Endothelial cell of umbilical vein (primary cell): ENCODE measurements around the gene GPR150. TPM values are rescaled to one million over a fixed set of nuclear protein-coding genes. Genes with fewer than 3 reads are reported as not detected.

Experiments
- BruUV-seq: library from RNA; stranded (reverse); fragments of 400-500 nt; replicated peaks from 2 replicates; lab custom pipeline; 2021; lab: Mats Ljungman, UMichigan
- CTCF ChIA-PET: fragments of 300-600, 350-600 bp; sonication (Branson Sonifier 250); formaldehyde crosslinking; loops from one replicate; lab custom pipeline; 2021; ENCODE audit warnings: antibody characterized with exemption, inconsistent platforms; lab: Charles Lee
- POLR2A ChIA-PET: fragments of 300-600, 350-600 bp; sonication (Branson Sonifier 250); formaldehyde crosslinking; loops from one replicate; lab custom pipeline; 2021; ENCODE audit warnings: antibody characterized with exemption, inconsistent platforms; lab: Charles Lee
- DNase-seq: peaks from one replicate; pipeline ENCODE4 v3.0.0-alpha.2; 2011; ENCODE audit warnings: low read depth, low spot score
- FAIRE-seq: peaks from 2 replicates; lab custom pipeline; 2011; peaks lifted over from hg19 to GRCh38; lab: Jason Lieb, UNC
- H2AFZ ChIP-seq: 2 replicates; pipeline ENCODE4 v1.6.0; 2012; ENCODE audit warnings: low read depth, low read length, control low read depth, inconsistent platforms
- H3K27ac ChIP-seq: 2 replicates; pipeline ENCODE4 v1.5.1; 2011; ENCODE audit warnings: low read depth, mild to moderate bottlenecking, control low read depth, low read length, moderate library complexity; ENCODE audit not compliant: insufficient read depth
- H3K27me3 ChIP-seq, 2 experiments: 2 replicates each; pipeline versions ENCODE4 v1.6.0 to v1.6.1; 2011; ENCODE audit warnings: low read length in 2 of 2, mixed read lengths in 1 of 2; ENCODE audit not compliant: control insufficient read depth in 2 of 2, insufficient read depth in 2 of 2
- H3K36me3 ChIP-seq, 2 experiments: 2 replicates in 1 of 2; 3 replicates in 1 of 2; pipeline ENCODE4 v1.5.1; 2011; ENCODE audit warnings: low read length in 2 of 2, mild to moderate bottlenecking in 1 of 2, moderate library complexity in 1 of 2; ENCODE audit not compliant: control insufficient read depth in 2 of 2, insufficient read depth in 2 of 2; ENCODE audit errors: extremely low read depth in 1 of 2
- H3K4me1 ChIP-seq: 3 replicates; pipeline ENCODE4 v1.5.1; 2011; ENCODE audit warnings: mild to moderate bottlenecking, low read length; ENCODE audit not compliant: control insufficient read depth, insufficient read depth; ENCODE audit errors: extremely low read depth
- H3K4me2 ChIP-seq: 2 replicates; pipeline ENCODE4 v1.6.1; 2011; ENCODE audit warnings: low read length, control low read depth, mixed read lengths; ENCODE audit not compliant: insufficient read depth
- H3K4me3 ChIP-seq, 3 experiments: fragments of 200-600 bp in 1 of 3; sonication (generic), shearing (Covaris generic) in 1 of 3; replicated peaks in 1 of 3; 2 replicates each; pipeline ENCODE4 v1.5.1; 2011 to 2016; ENCODE audit warnings: control low read depth in 3 of 3, low read length in 3 of 3, mild to moderate bottlenecking in 2 of 3, inconsistent platforms in 1 of 3, low read depth in 1 of 3, moderate library complexity in 1 of 3; ENCODE audit not compliant: insufficient read depth in 1 of 3
- H3K79me2 ChIP-seq: 2 replicates; pipeline ENCODE4 v1.6.0; 2012; ENCODE audit warnings: low read length, inconsistent platforms; ENCODE audit not compliant: control insufficient read depth, insufficient read depth
- H3K9ac ChIP-seq: replicated peaks from 2 replicates; pipeline ENCODE3; 2011; ENCODE audit warnings: low read length, control low read depth; ENCODE audit not compliant: insufficient read depth; ENCODE audit errors: extremely low read depth
- H3K9me1 ChIP-seq: replicated peaks from 3 replicates; pipeline ENCODE4 v1.6.0; 2011; ENCODE audit warnings: mild to moderate bottlenecking, low read length; ENCODE audit not compliant: control insufficient read depth, insufficient read depth; ENCODE audit errors: extremely low read depth
- H3K9me3 ChIP-seq: replicated peaks from 2 replicates; pipeline ENCODE4 v1.5.1; 2012; ENCODE audit warnings: low read length, inconsistent platforms; ENCODE audit not compliant: control insufficient read depth, insufficient read depth
- H4K20me1 ChIP-seq: replicated peaks from 2 replicates; pipeline ENCODE3; 2011; ENCODE audit warnings: mild to moderate bottlenecking, low read length; ENCODE audit not compliant: control insufficient read depth, insufficient read depth; ENCODE audit errors: extremely low read depth
- EZH2 ChIP-seq: IDR thresholded peaks from 2 replicates; pipeline ENCODE4 v1.6.1; 2012; ENCODE audit warnings: borderline replicate concordance, low read depth, mild to moderate bottlenecking, moderate library complexity, low read length, inconsistent platforms; ENCODE audit not compliant: severe bottlenecking
- FOS ChIP-seq: IDR thresholded peaks from 2 replicates; pipeline ENCODE4 v1.6.1; 2011; ENCODE audit warnings: mild to moderate bottlenecking, low read length, moderate library complexity, borderline replicate concordance; ENCODE audit not compliant: insufficient read depth
- GATA2 ChIP-seq: IDR thresholded peaks from 2 replicates; pipeline ENCODE4 v1.7.0; 2011; ENCODE audit warnings: low read depth, mild to moderate bottlenecking, moderate library complexity, mixed read lengths, low read length; ENCODE audit not compliant: insufficient read length, insufficient read depth
- JUN ChIP-seq: IDR thresholded peaks from 2 replicates; pipeline ENCODE4 v1.6.1; 2011; ENCODE audit warnings: borderline replicate concordance, low read depth; ENCODE audit not compliant: insufficient read length, insufficient read depth
- MYC ChIP-seq: IDR thresholded peaks from one replicate; pipeline ENCODE4 v1.6.1; 2011; ENCODE audit warnings: mild to moderate bottlenecking, low read depth, low read length
- POLR2A ChIP-seq: IDR thresholded peaks from 2 replicates; pipeline ENCODE4 v1.6.1; 2012; ENCODE audit warnings: low read depth, mild to moderate bottlenecking, control low read depth, low read length
- POLR2AphosphoS5 ChIP-seq: IDR thresholded peaks from 2 replicates; pipeline ENCODE4 v1.6.1; 2012; ENCODE audit warnings: low read depth, mild to moderate bottlenecking, control low read depth, low read length, moderate library complexity; ENCODE audit not compliant: insufficient read depth
- dilution Hi-C: fragments of 300-500 bp; cut with MboI; formaldehyde crosslinking; loops from one replicate; pipeline ENCODE4 v1.15.0; 2019; ENCODE audit warnings: low sequenced_read_pairs; ENCODE audit not compliant: extremely low pct_ligation_motif_present
- intact Hi-C: fragments of 100-400 bp; cut with micrococcal nuclease; formaldehyde crosslinking; loops from one replicate; pipeline ENCODE4 v1.10.0; 2022
- polyA plus RNA-seq, 4 experiments: library from polyadenylated mRNA; depleted of rRNA in 3 of 4; stranded (reverse) in 3 of 4; unstranded in 1 of 4; fragments of >200 nt; gene quantifications; 2 replicates each; pipeline versions ENCODE4 v1.2.1 to v1.2.3, GENCODE V29; 2011 to 2012; ENCODE audit warnings: missing spikeins in 1 of 4
- total RNA-seq: library from RNA; stranded (reverse); gene quantifications from 2 replicates; pipeline ENCODE4 v1.2.3, GENCODE V29; 2021
- TF ChIP-seq, protein P1 (sequence below): IDR thresholded peaks from 2 replicates; pipeline ENCODE4 v1.6.1; 2011; ENCODE audit not compliant: insufficient read depth, insufficient read length
- TF ChIP-seq, protein P2 (sequence below), 2 donors: IDR thresholded peaks; 1 replicate in 1 of 2; 2 replicates in 1 of 2; pipeline ENCODE4 v1.5.1; 2011; ENCODE audit warnings: low read length in 2 of 2, mild to moderate bottlenecking in 2 of 2, moderate library complexity in 2 of 2, control low read depth in 1 of 2, inconsistent platforms in 1 of 2, low read depth in 1 of 2; ENCODE audit not compliant: insufficient read depth in 1 of 2; ENCODE audit errors: extremely low read depth in 1 of 2

The GPR150 gene
- total and polyA plus RNA-seq, 2 donors (not counting 3 experiments of a cell fraction or from before 2014, with no cell fraction given) = 0.28 to 0.31 TPM

DNA sequence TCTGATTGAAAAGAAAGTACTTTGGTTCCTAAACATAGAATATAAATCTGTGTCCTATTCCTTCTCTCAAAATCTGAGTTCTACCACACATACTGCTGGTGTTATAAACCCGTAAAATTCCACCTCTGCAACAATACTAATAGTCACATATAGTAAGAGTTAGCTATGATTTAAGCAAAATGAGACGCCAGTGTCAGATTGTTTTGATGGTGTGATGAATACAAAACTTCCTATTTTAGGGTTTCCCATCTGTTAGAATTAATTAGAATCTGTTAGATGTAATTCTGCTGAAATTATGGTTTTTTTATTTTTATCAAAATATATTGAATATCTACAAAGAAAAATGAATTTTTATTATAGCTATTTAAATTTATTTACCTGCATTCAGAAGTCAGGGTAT is 38.3 kb upstream of the GPR150 start:
- intact Hi-C loops (no loop called here), dilution Hi-C loops (no loop called here)
- Histone ChIP-seq H3K27ac (no peak overlapping the region), H2AFZ (no peak overlapping the region), H3K4me3 (no peak overlapping the region), H3K9me1 (no peaks in the 10 kb centered on the region), H3K9ac (no peak overlapping the region), H4K20me1 (no peaks in the 10 kb centered on the region), H3K4me2 (no peak overlapping the region), H3K36me3 (no peaks in the 10 kb centered on the region), H3K9me3 (no peaks in the 10 kb centered on the region), H3K4me1 (no peaks in the 10 kb centered on the region), H3K79me2 (no peaks in the 10 kb centered on the region), H3K27me3 (no peaks in the 10 kb centered on the region)
- no peak for DNase-seq
- no peak for FAIRE-seq
- BruUV-seq = no TSS peak
- POLR2A ChIA-PET = no interaction called here
- CTCF ChIA-PET = interaction anchor here (0.9 to 1.3 kb wide), 3 partner anchors 16 to 297 kb away, joined by 3 read pairs; partner anchors contain the start of gene MCTP1
- TF ChIP-seq, protein P1, sequence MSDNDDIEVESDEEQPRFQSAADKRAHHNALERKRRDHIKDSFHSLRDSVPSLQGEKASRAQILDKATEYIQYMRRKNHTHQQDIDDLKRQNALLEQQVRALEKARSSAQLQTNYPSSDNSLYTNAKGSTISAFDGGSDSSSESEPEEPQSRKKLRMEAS = no peak
- TF ChIP-seq, protein P2, sequence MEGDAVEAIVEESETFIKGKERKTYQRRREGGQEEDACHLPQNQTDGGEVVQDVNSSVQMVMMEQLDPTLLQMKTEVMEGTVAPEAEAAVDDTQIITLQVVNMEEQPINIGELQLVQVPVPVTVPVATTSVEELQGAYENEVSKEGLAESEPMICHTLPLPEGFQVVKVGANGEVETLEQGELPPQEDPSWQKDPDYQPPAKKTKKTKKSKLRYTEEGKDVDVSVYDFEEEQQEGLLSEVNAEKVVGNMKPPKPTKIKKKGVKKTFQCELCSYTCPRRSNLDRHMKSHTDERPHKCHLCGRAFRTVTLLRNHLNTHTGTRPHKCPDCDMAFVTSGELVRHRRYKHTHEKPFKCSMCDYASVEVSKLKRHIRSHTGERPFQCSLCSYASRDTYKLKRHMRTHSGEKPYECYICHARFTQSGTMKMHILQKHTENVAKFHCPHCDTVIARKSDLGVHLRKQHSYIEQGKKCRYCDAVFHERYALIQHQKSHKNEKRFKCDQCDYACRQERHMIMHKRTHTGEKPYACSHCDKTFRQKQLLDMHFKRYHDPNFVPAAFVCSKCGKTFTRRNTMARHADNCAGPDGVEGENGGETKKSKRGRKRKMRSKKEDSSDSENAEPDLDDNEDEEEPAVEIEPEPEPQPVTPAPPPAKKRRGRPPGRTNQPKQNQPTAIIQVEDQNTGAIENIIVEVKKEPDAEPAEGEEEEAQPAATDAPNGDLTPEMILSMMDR (IDR thresholded peaks at IDR 0.05; ENCODE audit: extremely low read depth in 1 of 2, insufficient read depth in 1 of 2, low read depth in 1 of 2, low read length in 2 of 2) = no peak
- TF ChIP-seq JUN = no peak
- TF ChIP-seq FOS = no peak

DNA sequence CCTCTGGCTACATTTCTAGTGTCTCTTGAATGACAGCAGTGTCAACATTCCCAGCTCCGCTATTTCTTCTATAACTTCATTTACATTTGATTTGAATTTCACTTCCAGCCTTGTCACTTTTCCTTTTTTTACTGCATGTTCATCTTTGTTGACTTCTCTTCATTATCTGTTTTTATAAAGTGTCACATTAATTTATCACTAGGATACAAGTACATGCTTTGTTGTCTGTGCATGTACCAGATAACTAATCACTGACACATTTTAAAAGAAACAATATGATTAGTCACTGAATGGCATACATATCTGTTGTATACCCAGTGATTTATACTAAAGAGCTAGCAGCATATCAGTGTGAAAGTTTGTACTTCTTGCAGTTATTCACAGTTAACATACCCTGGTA is 35.9 kb upstream of the GPR150 start:
- TF ChIP-seq POLR2AphosphoS5 (no peak), EZH2 (no peak), POLR2A (no peak), FOS (no peak), JUN (no peak), GATA2 (no peak), MYC (no peak)
- TF ChIP-seq, protein P1 = no peak
- TF ChIP-seq, protein P2 (IDR thresholded peaks at IDR 0.05; ENCODE audit: extremely low read depth in 1 of 2, insufficient read depth in 1 of 2, low read depth in 1 of 2, low read length in 2 of 2) = no peak
- no peaks in the 10 kb centered on the region for H3K79me2 ChIP-seq
- no peaks in the 10 kb centered on the region for H3K27me3 ChIP-seq
- H3K9me3 ChIP-seq = no peaks in the 10 kb centered on the region
- H3K9ac ChIP-seq = no peak overlapping the region
- no peak overlapping the region for H2AFZ ChIP-seq
- H3K4me3 ChIP-seq = no peak overlapping the region
- no peak for FAIRE-seq
- no TSS peak for BruUV-seq
- intact Hi-C loops = no loop called here
- H3K4me1 ChIP-seq = no peaks in the 10 kb centered on the region
- H3K4me2 ChIP-seq = no peak overlapping the region
- H3K27ac ChIP-seq = no peak overlapping the region
- dilution Hi-C loops = no loop called here
- H3K36me3 ChIP-seq = no peaks in the 10 kb centered on the region
- no peaks in the 10 kb centered on the region for H3K9me1 ChIP-seq
- H4K20me1 ChIP-seq = no peaks in the 10 kb centered on the region
- POLR2A ChIA-PET = no interaction called here
- CTCF ChIA-PET = no interaction called here
- peak; percentile 11 for DNase-seq
